ENCODE results near the gene PHTF2. TPM values are rescaled to one million over a fixed set of nuclear protein-coding genes. Genes with fewer than 3 reads are reported as not detected.

The PHTF2 gene
- total and polyA plus RNA-seq, 2 experiments from 2014 or later = 13.3 to 26.9 TPM

DNA sequence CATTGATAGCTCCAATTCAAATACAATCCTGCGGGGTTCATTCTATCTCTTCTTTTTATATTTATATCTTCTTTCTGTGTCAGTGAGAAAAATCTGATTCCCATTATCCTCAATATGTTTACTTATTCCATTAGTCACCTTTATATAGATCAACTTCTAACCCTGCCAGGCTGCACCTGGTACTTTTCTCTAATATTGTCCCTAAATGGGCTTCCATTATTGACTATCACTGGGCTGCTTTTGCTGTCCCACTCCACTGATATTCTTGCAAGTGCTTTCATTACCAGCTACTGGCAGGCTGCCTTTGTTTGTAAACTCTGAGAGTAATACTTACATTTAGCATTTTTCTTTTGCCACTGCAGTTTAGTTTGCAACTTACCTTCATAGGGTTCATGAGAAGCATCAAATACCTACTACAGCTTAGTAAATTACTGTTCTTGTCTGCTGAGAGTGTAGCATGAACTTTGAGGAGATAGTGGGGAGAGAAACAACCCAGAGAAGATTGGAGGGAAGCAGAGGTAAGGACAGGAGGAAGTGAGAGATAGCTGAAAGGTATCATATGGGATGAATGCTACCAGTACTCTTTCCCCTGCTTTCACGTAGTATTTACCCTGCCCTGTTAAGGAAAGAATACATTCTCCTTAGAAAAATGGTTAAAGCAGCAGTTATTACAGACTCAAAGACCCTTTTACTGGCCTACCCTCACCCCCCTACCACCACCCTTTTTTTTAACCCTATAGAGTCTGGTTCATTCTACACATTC lies 119.1 kb downstream of the PHTF2 start:
- Histone ChIP-seq H3K79me2 (no peaks in the 10 kb centered on the region), H4K20me1 (ENCODE audit: insufficient read depth, poor library complexity, severe bottlenecking) (no peaks in the 10 kb centered on the region), H3K4me1 (ENCODE audit: insufficient read depth) (no peaks in the 10 kb centered on the region), H3K36me3 (replicated peaks; ENCODE audit: insufficient read depth, low read depth) (no peaks in the 10 kb centered on the region), H3K9me3 (ENCODE audit: low read depth) (no peaks in the 10 kb centered on the region), H3K4me2 (no peak overlapping the region), H2AFZ (no peak overlapping the region), H3K27ac (no peak overlapping the region), H3K4me3 (no peak overlapping the region), H3K27me3 (no peaks in the 10 kb centered on the region), H3K9me2 (replicated peaks; ENCODE audit: insufficient read depth) (no peaks in the 10 kb centered on the region)
- TF ChIP-seq EZH2 (IDR thresholded peaks at IDR 0.05; ENCODE audit: borderline replicate concordance) (no peak), EZH2phosphoT487 (IDR thresholded peaks at IDR 0.05; ENCODE audit: low read depth, severe bottlenecking, unreplicated experiment) (no peak)
- TF ChIP-seq, protein P1, sequence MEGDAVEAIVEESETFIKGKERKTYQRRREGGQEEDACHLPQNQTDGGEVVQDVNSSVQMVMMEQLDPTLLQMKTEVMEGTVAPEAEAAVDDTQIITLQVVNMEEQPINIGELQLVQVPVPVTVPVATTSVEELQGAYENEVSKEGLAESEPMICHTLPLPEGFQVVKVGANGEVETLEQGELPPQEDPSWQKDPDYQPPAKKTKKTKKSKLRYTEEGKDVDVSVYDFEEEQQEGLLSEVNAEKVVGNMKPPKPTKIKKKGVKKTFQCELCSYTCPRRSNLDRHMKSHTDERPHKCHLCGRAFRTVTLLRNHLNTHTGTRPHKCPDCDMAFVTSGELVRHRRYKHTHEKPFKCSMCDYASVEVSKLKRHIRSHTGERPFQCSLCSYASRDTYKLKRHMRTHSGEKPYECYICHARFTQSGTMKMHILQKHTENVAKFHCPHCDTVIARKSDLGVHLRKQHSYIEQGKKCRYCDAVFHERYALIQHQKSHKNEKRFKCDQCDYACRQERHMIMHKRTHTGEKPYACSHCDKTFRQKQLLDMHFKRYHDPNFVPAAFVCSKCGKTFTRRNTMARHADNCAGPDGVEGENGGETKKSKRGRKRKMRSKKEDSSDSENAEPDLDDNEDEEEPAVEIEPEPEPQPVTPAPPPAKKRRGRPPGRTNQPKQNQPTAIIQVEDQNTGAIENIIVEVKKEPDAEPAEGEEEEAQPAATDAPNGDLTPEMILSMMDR (IDR thresholded peaks at IDR 0.05; ENCODE audit: poor library complexity) = no peak
- 98% methylated on average over 2 of the region's 2 CpGs for WGBS (ENCODE audit: low lambda C conversion rate, missing lambda C conversion rate)
- DNase-seq (ENCODE audit: low spot score) = no peak

GRCh38 chr7:77918676-77919075 lies 120.1 kb downstream of the PHTF2 start:
- Histone ChIP-seq H3K4me1 (ENCODE audit: insufficient read depth) (no peaks in the 10 kb centered on the region), H4K20me1 (ENCODE audit: insufficient read depth, poor library complexity, severe bottlenecking) (no peaks in the 10 kb centered on the region), H3K27ac (no peak overlapping the region), H3K9me2 (replicated peaks; ENCODE audit: insufficient read depth) (no peaks in the 10 kb centered on the region), H3K79me2 (no peaks in the 10 kb centered on the region), H3K4me3 (no peak overlapping the region), H3K27me3 (no peaks in the 10 kb centered on the region), H3K4me2 (no peak overlapping the region), H2AFZ (no peak overlapping the region), H3K9me3 (ENCODE audit: low read depth) (no peaks in the 10 kb centered on the region), H3K36me3 (replicated peaks; ENCODE audit: insufficient read depth, low read depth) (no peaks in the 10 kb centered on the region)
- no peak for DNase-seq (ENCODE audit: low spot score)
- TF ChIP-seq, protein P1 (IDR thresholded peaks at IDR 0.05; ENCODE audit: poor library complexity) = no peak
- no peak for TF ChIP-seq EZH2phosphoT487 (IDR thresholded peaks at IDR 0.05; ENCODE audit: low read depth, severe bottlenecking, unreplicated experiment)
- no peak for TF ChIP-seq EZH2 (IDR thresholded peaks at IDR 0.05; ENCODE audit: borderline replicate concordance)
- WGBS (ENCODE audit: low lambda C conversion rate, missing lambda C conversion rate) = 96% methylated on average over 1 of the region's 1 CpG

- H2AFZ ChIP-seq = no peak overlapping the region
- no peaks in the 10 kb centered on the region for H3K27me3 ChIP-seq
- H3K4me3 ChIP-seq = no peak overlapping the region
- H3K9me3 ChIP-seq (ENCODE audit: low read depth) = no peaks in the 10 kb centered on the region
- no peak for TF ChIP-seq EZH2phosphoT487 (IDR thresholded peaks at IDR 0.05; ENCODE audit: low read depth, severe bottlenecking, unreplicated experiment)
- TF ChIP-seq, protein P1 (IDR thresholded peaks at IDR 0.05; ENCODE audit: poor library complexity) = no peak
- TF ChIP-seq EZH2 (IDR thresholded peaks at IDR 0.05; ENCODE audit: borderline replicate concordance) = no peak
- no peaks in the 10 kb centered on the region for H4K20me1 ChIP-seq (ENCODE audit: insufficient read depth, poor library complexity, severe bottlenecking)
- H3K9me2 ChIP-seq (replicated peaks; ENCODE audit: insufficient read depth) = no peaks in the 10 kb centered on the region
- no peaks in the 10 kb centered on the region for H3K4me1 ChIP-seq (ENCODE audit: insufficient read depth)
- no peaks in the 10 kb centered on the region for H3K79me2 ChIP-seq
- DNase-seq (ENCODE audit: low spot score) = no peak
- H3K4me2 ChIP-seq = no peak overlapping the region
- WGBS (ENCODE audit: low lambda C conversion rate, missing lambda C conversion rate) = 65% methylated on average over 2 of the region's 2 CpGs
- no peak overlapping the region for H3K27ac ChIP-seq
- H3K36me3 ChIP-seq (replicated peaks; ENCODE audit: insufficient read depth, low read depth) = no peaks in the 10 kb centered on the region
These were observed 124.8 kb downstream of the PHTF2 start for GRCh38 chr7:77923419-77923818.

Measured in hepatocyte (in vitro differentiated cells).